ENCODE data around the gene EDIL3.

Gene EDIL3

GRCh38 chr5:84384604-84385575 lies at the start of gene EDIL3:
TSS of gene EDIL3 (minus strand) at chr5:84384880. CDS start at chr5:84384374, 506 bp downstream.
- DNase-seq = peak; percentile 78

GRCh38 chr5:84433461-84433860 lies 48.8 kb upstream of the EDIL3 start:
- DNase-seq = no peak

GRCh38 chr5:84430863-84431663 lies 46.4 kb upstream of the EDIL3 start:
- DNase-seq = no peak

GRCh38 chr5:84430079-84430478 lies 45.4 kb upstream of the EDIL3 start:
- no peak for DNase-seq

GRCh38 chr5:84425365-84425881 lies 40.7 kb upstream of the EDIL3 start:
- DNase-seq = no peak

GRCh38 chr5:84419742-84420141 lies 35.1 kb upstream of the EDIL3 start:
- DNase-seq = no peak

GRCh38 chr5:84411832-84412605 lies 27.3 kb upstream of the EDIL3 start:
- DNase-seq = no peak

- DNase-seq = no peak
These were observed 21.4 kb upstream of the EDIL3 start for GRCh38 chr5:84406111-84406510.

- no peak for DNase-seq
These were observed 19.1 kb upstream of the EDIL3 start for GRCh38 chr5:84403773-84404172.

- DNase-seq = no peak
These were observed 12.7 kb upstream of the EDIL3 start for GRCh38 chr5:84397385-84397784.

- no peak for DNase-seq
These were observed 9.3 kb upstream of the EDIL3 start for GRCh38 chr5:84393969-84394368.

GRCh38 chr5:84392836-84393235 lies 8.2 kb upstream of the EDIL3 start:
- DNase-seq = no peak

- DNase-seq = no peak
These were observed 1.0 kb upstream of the EDIL3 start for GRCh38 chr5:84385705-84386104.

- DNase-seq = peak; percentile 87
These were observed 670 bp downstream of the EDIL3 start for GRCh38 chr5:84383816-84384603.

GRCh38 chr5:84383296-84383815 lies 1.3 kb downstream of the EDIL3 start:
- DNase-seq = no peak

GRCh38 chr5:84382363-84383295 lies 2.1 kb downstream of the EDIL3 start:
- peak; percentile 87 for DNase-seq

GRCh38 chr5:84381502-84382362 lies 2.9 kb downstream of the EDIL3 start:
- DNase-seq = no peak

- peak; percentile 17 for DNase-seq
These were observed 4.9 kb downstream of the EDIL3 start for GRCh38 chr5:84379749-84380148.

- no peak for DNase-seq
These were observed 5.7 kb downstream of the EDIL3 start for GRCh38 chr5:84378961-84379360.
